Cerebellar cortex (tissue), 1 donor: Measurements from ENCODE around the gene RRP1.
"Not testable (repeated sequence)": the region's sequence is repeated elsewhere in the genome, so short reads cannot be mapped to it uniquely, and the experiment has no call there.

Experiments
- DNase-seq: peaks from one replicate; pipeline ENCODE4 v3.0.0-alpha.2; 2015; ENCODE audit warnings: low spot score

RRP1 gene

GRCh38 chr21:43816611-43817071, 27.3 kb downstream of the RRP1 start:
- DNase-seq: no peak

- DNase-seq: no peak
Measured at GRCh38 chr21:43817157-43818086, 28.0 kb downstream of the RRP1 start.

- DNase-seq: no peak
Measured at GRCh38 chr21:43818685-43819084, 29.3 kb downstream of the RRP1 start.

DNA sequence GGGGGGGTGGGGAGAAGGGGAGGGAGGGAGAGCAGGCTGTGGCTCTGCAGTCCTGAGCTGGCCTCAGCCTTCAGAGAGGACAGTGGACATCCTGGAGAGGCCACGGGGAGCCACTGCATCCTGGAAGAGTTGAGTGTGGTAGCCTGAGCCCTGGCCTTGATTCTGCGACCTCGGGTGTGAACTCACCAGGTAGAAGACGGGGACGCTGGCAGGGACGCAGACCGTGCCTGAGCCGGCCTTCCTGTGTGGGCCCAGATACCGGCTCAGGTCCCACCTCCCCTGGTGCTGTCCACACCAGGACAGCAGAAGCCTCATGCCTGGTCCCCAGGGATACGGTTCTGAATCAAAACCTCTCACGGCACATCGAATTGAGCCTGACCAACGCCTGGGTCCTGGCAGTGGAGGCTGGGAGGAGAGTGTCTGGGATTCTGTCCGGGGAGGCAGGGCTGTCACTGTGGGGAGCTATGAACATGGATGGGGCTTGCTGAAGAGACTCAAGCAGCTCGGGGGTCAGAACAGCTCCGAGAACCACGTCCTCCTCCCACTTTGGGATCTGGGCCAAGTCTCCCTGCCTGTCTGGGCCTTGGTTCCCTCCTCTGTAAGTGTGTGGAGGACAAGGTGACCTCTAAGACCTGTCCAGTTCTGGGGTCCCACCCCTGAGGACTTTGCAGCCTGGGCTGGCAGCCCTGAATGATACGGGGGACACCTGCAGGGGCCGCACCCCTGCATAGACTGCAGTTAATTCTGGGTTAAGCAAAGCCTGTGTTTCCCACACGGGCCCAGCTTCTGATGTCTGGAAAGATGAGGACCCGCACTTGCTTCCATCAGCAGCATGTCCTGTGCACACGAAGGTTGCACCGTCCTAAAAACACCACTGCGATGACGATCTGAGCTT, 30.4 kb downstream of the RRP1 start:
- DNase-seq: no peak

DNA sequence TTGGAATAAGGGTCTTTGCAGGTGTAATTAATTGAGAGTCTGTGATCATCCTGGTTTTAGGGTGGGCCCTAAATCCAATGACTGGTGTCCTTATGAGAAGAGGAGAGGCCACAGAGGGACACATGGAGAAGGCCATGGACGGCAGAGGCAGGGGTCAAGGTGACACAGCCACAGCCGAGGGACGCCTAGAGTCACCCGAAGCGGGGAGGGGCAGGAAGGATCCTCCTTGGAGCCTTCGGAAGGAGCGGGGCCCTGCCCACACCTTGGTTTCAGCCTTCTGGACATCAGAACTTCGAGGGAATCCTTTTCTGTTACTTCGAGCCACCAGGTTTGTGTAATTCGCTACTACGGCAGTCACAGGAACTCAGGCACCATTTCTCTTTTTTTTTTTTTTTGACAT, 31.1 kb downstream of the RRP1 start:
- DNase-seq: no peak

- DNase-seq: not testable (repeated sequence)
Measured at GRCh38 chr21:43822166-43822565, 32.8 kb downstream of the RRP1 start.

DNA sequence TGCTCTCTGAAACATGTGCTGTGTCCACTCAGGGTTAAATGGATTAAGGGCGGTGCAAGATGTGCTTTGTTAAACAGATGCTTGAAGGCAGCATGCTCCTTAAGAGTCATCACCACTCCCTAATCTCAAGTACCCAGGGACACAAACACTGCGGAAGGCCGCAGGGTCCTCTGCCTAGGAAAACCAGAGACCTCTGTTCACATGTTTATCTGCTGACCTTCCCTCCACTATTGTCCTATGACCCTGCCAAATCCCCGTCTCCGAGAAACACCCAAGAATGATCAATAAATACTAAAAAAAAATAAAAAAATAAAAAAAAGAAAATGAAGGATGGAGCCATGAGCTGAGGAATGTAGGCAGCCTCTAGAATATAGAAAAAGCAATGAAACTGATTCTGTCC, 33.4 kb downstream of the RRP1 start:
- not testable (repeated sequence) for DNase-seq

DNA sequence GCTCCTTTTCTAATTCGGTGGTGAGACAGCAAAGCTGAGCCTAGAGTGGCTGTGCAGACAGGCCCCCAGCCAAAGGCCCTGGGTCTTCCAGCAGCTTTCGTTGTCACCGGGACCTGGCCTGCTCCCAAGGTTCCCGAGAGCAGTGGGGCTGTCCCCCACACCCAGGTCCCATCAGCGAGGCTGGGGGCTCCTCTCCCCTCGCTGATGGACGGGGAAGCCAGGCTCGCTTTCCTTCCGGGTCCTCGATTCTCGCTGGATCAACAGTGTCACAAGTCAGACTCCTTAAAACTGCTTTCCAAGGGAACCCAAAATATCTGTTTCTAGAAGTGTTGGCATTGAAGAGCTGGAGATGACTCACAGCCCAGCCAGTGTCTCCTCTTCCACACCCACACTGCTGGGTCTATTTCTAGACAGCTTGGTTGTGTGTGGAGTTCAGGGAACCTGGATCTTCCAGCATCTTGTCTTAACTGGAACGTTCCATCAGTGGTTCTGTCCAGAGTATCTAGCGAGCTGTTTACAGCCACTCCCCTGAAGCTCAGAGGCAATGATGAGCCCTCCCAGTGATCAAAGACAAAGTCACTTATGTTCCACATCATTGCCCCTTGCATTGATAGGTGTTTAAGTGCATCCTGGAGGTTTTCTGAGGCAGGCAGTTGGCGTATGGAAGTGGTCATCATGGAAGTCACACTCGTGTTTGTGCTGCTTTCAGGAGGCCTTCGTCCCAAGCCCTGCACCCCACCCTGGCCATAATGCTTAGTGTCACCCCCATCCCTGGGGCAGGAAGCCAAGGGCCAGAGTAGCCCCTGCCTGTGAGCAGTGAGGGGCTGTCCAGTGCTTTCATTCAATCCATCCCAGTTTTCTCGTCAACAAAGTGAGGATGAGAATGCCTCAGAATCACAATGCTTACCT, 35.2 kb downstream of the RRP1 start:
- no peak for DNase-seq

DNA sequence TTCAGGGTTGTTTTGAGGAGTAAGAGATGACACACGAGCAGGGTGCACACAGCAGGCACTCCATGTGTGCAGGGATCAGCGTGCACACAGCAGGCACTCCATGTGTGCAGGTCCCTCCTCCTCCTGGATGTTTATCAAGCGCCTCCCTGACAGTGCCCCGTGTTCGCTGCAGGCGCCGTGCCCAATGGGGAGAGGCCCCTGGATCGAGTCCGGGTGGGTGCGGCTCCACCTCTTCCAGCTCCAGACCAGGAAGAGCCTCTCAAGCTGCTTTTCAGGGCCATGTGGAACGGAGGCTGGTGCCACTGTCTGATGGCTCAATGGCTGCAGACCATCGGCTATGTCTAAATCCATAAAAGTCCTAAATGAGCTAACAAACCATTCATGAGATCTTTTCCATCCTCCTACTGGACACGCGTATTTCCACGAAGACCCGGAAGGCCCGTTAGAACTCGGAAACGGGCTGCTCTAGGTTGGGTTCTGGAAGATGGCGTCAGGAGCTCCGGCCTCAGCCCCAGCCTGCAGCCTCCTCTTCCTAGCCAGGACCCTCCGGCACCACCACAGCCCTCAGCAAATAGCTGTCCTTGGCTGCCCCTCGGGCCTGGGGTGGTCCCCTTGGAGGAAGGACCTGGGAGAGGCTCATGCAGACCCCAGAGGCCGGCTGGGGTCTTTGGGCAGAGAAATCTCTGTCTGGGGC, 36.0 kb downstream of the RRP1 start:
- no peak for DNase-seq

DNA sequence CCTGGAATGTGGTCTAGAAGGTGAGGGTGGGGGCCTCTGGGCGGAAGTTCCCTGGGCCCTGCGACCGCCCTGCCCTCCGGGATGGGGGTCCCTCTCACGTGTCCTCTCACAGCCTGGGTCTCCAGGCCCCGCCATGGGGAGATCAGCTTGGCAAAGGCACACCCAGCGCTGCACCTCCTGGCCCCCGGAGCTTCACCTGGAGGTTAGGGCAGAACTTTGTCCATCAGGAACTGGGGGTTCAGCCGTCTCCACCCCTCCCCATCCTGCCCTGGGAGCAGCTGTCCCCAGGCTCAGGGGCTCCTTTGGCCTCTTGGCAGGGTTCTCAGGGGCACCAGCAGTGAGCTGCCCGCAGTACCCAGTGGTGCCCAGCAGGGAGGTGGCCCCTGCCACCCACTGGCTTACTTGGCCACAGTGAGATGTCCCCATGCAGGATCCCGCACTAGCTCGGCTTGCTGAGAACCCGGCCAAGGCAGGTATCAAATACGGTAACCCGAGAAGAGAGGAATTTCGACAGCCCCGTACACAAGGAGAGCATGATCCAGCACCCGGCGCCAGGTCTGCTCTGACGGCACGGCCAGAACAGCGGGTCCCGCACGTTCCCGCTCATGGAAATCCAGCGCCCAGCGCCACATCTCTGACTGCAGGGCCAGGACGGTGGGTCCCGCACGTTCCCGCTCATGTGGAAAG, 36.7 kb downstream of the RRP1 start:
- no peak for DNase-seq

DNA sequence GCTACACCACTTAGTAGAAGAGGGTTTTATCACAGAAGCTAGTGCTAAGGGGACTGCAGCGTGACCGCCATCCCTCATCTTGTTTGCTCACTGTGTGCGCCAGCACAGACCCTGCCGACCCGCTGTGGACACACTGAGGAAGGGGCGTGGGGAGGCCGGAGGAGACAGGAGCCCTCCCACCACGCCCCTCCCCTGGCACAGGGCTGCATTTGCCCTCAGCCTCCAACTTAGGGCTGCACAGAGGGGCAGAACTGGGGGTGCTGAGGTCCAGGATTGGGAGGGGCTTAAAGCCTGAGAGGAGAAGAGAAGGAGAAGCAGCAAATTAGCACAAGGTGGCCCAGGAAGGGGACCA, 37.2 kb downstream of the RRP1 start:
- DNase-seq: no peak

GRCh38 chr21:43827015-43827611, 37.7 kb downstream of the RRP1 start:
- DNase-seq: no peak

DNA sequence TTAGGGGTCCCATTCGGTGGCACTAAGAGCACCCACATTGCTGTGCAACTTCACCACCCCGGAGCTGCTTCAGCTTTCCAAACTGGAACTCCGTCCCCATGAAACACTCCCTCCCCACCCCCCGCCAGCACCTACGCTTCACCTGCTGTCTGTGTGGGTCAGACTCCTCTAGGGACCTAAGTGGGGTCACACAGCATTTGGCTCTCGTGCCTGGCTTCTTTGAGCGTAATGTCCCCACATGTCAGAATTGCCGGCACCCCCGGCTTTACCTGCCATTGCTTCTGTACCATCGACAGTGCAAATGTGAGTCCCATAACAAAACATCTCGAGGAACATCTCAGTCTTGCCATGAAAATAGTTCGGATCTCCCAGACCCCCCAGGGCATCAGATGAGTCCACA, 39.8 kb downstream of the RRP1 start:
- no peak for DNase-seq

DNA sequence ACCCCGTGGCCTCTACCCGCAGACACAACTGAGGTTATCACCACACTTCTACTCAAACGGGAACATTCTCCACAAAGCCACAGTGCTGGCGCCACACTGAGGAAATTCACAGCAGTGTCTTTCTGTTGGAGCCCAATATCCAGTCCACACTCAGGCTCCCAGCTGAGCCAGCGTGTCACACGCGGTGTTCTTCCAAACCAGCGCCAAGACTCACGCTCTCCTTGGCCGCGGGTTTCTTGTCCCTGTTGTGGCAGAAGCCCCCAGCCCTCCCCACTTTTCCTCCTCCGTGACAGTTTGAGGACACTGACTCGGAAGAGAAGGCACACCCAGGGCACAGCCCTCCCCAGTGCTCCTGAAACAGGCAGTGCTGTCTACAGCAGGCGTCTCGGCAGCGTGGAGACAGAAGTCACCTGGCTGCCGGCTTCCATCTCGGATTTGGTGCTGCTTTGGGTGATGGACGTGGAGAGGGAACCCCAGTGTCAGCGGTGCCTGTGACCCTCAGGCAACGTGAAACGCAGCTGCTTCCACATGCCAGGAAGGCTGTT, 40.3 kb downstream of the RRP1 start:
- DNase-seq: no peak

DNA sequence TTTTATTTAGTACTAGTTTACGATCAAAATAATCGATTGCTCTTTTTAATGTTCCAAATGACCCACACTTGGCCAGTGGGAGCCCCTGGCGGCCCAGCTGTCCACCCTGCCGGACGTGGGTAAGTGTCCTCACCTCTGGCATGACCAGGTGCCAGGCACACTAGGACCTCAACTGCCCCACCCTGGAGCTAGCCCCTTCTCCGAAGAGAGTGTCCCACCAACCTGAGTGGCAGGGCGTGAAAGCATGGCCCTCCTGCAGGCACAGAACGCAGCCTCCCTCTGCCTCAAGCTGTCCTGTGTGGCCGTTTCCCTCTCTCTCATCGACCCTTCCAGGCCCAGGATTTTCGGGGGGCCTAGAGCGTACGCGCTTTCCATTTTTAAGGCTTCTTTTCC, 42.8 kb downstream of the RRP1 start:
- no peak for DNase-seq

DNA sequence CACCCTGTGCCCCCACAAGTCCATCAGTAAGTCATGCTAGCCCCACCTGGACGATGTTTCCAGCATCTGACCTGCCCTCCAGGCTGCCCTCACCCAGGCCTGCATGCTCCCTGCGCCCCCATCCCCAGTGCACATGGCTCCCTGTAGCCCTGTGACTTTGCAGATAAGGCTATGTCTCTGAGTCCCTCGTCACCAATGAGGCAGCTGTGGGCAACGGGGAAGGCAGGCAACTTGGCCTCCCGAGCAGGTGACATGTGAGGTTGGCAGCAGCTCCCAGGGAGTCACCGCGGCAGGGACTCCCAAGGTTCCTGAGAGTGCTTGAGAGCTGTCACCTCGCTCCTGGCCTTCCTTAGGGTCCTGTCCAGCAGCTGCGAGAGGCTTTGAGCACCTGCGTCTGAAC, 43.3 kb downstream of the RRP1 start:
- DNase-seq: no peak

DNA sequence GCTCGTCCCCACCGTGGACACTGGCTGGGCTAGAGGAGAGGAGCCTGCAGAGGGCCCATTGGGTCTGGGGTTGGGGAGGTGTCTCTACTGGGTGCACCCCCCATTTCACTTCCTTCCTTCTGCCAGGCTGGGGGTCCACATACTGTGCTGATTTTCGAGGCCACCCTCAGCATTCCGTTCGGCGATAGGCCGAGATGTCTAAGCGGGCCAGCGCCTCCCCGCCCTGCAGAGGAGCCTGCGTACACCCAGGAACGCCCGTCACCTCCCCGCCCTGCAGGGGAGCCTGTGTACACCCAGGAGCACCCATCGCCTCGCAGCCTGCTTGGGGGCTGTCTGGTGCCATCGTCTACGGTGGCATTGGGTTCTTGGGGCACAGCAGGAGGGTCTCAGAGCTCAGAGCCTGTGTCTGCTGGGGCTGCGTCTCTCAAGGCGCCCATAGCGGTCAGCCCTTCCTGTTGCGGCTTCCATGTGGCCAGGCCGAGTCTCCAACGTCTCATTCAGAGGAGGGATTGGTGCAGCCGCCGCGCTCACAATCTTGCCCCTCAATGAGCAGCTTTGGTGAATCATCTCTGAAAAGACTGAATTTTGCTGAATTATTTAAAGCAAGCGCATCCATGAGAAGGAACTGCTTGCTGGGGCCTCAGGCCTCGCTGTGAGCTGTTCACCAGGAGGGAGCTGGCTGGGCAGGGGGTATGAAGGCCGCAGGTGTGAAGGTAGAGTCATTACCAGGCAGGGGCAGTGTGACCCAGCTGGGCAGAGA, 44.9 kb downstream of the RRP1 start:
- no peak for DNase-seq

DNA sequence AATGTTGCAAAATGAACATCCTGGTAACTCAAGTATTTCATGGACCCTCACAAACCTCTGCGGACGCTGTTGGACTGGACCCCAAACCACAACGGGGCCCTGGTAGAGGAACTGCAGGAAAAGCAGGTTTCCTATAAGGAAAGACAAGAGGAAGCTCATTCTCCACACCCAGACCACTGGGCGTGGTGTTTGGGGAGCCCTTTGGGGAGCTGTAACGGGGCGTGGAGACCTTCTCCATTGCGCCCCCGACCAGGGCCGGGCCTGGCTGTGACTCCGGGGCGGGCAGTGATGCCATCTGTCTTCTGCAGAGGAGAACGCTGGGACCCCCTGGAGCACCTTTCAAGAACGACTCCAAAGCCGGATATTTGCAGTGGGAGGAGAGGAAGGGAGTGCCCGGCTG, 45.7 kb downstream of the RRP1 start:
- no peak for DNase-seq

DNA sequence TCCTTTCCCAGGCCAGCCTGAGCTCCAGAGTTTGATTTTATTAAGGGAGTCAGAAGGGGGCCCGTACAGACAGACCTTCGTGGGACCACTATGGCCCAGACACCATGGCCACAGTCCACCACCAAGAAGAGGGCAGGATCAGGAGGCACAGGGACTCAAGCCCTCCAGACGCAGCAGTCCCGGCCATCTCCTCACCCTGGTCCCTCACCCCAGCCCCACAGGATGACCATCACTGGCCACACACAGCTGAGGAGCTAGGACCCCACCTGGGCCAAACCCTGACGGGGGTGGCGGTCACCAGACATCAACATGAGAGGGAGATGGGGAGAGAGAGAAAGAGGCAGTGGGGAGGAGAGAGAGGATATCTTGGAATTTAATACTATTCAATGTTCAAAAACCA, 46.5 kb downstream of the RRP1 start:
- DNase-seq: no peak
